HUES6 (cell line): ENCODE measurements around the gene IFNL3.

ENCODE experiments used
- H3K27ac ChIP-seq: 2 replicates; pipeline ENCODE4 v1.7.0; 2013; ENCODE audit warnings: low read depth, mild to moderate bottlenecking, low read length, inconsistent platforms
- H3K27me3 ChIP-seq: 2 replicates; pipeline ENCODE4 v1.6.1; 2013; ENCODE audit warnings: low read length; ENCODE audit not compliant: control insufficient read depth, insufficient read depth
- H3K36me3 ChIP-seq: 2 replicates; pipeline ENCODE4 v1.6.1; 2013; ENCODE audit warnings: low read length; ENCODE audit not compliant: control insufficient read depth, insufficient read depth
- H3K4me1 ChIP-seq: 2 replicates; pipeline ENCODE4 v1.6.1; 2013; ENCODE audit warnings: low read length; ENCODE audit not compliant: control insufficient read depth, insufficient read depth
- H3K4me3 ChIP-seq: 2 replicates; pipeline ENCODE4 v1.5.1; 2013; ENCODE audit warnings: low read depth, low read length
- H3K9ac ChIP-seq: one replicate; pipeline ENCODE4 v1.6.1; 2013; ENCODE audit warnings: mild to moderate bottlenecking, low read length
- H3K9me3 ChIP-seq: 2 replicates; pipeline ENCODE4 v1.6.1; 2013; ENCODE audit warnings: low read depth, low read length; ENCODE audit not compliant: control insufficient read depth, insufficient read depth

Gene IFNL3

DNA sequence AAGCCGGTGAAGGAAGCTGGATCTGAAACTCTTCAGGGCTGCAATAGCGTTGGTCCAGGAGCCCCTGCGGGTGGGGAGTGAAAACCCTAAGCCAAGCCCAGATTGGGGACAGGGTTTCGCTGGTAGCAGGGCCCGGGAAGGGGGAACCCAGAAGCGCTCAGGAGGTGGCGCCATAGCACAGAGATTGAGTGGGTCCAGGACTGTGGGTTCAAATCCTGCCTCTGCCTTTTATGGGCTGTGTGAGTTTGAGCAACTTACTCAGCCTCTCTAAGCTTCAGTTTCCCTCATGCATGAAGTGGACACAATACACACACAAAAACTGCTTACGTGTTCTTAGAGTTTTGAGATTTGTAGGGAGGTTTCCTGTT is 32.4 kb downstream of the IFNL3 start:
- no peaks in the 10 kb centered on the region for H3K4me1 ChIP-seq
- H3K4me3 ChIP-seq: no peak overlapping the region
- H3K36me3 ChIP-seq: no peaks in the 10 kb centered on the region
- H3K27ac ChIP-seq: no peak overlapping the region
- no peak overlapping the region for H3K9ac ChIP-seq
- H3K9me3 ChIP-seq: 0 out of 2 replicates have a peak, but pooled peaks cover 6% of the 10 kb centered on the region
- H3K27me3 ChIP-seq: peaks cover 7% of the 10 kb centered on the region; the same call in 1 of the 2 replicates

DNA sequence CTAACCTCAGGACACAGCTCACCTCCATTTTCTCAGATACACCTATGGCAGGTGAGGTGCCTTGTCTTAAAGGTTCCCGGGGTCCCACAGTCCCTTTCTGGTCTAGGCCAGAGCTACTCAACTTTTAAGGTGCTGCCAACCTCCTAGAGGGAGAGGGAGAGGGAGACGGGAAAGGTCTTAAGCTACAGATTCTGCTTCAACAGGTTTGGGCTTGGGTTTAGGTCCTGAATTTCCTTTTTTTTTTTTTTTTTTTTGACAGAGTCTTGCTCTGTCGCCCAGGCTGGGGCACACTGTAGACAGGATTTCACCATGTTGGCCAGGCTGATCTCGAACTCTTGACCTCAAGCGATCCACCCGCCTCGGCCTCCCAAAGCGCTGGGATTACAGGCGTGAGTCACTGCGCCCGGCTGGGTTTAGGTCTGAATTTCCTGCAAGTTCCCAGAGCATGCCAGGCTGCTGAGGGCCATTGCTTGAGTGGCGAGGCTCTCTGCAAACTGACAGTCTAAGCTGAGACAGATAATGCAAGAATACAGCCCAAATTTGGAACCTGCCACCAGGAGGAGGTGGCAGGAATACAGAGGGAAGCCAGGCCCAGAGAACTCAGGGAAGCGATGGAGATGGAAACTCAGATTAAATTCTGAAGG is 33.0 kb downstream of the IFNL3 start:
- Histone ChIP-seq H3K9ac (no peak overlapping the region), H3K27me3 (peaks cover 7% of the 10 kb centered on the region; the same call in 1 of the 2 replicates), H3K27ac (no peak overlapping the region), H3K36me3 (no peaks in the 10 kb centered on the region), H3K4me3 (no peak overlapping the region), H3K4me1 (no peaks in the 10 kb centered on the region), H3K9me3 (0 out of 2 replicates have a peak, but pooled peaks cover 3% of the 10 kb centered on the region)

DNA sequence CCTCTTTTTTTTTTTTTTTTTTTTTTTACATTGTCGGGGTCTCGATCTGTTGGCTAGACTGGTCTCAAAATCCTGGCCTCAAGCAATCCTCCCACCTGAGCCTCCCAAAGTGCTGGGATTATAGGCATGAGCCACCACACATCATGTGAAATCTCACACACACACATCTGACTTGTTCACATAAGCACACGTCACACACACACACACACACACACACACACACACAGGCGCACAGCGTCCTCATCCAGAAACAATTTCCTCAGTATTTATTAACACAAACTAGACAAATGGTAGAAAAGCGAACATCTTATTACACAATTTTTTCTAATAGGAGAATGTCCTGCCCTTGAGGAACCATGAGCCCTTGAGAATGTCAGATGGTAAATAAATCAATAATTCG is 35.6 kb downstream of the IFNL3 start:
- no peak overlapping the region for H3K4me3 ChIP-seq
- H3K9me3 ChIP-seq: no peaks in the 10 kb centered on the region
- H3K9ac ChIP-seq: no peak overlapping the region
- H3K27me3 ChIP-seq: peaks cover 25% of the 10 kb centered on the region
- no peaks in the 10 kb centered on the region for H3K36me3 ChIP-seq
- H3K27ac ChIP-seq: no peak overlapping the region
- H3K4me1 ChIP-seq: no peaks in the 10 kb centered on the region

DNA sequence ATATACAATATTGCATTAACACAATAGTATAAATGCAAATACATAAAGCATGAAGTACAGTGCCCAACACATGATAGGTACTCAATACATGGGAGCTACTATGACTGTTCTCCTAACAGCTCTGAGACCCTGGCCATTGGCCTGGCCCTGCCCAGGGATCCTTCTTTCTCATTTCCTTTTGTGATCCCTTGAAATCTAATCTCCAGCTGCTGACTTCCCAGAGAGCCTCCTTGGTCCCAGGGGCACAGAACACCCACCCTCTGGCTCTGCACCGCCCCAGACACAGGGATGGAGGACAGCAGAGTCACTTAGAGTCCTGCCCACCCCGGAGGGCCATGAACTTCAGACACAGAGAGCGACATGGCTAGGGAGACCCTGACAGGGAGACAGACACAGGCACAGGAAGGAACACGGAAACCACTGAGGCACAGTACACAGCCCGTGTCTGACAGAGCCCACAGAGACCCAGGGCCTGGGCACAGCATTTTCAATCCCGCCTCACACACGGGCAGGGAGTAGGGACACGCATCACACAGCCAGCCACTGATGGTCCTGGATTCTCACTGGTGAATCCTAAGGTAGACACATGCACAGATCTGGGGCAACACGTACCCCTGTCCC is 36.5 kb downstream of the IFNL3 start:
- H3K27me3 ChIP-seq: peaks cover 34% of the 10 kb centered on the region
- no peak overlapping the region for H3K27ac ChIP-seq
- no peak overlapping the region for H3K9ac ChIP-seq
- H3K4me3 ChIP-seq: no peak overlapping the region
- H3K9me3 ChIP-seq: no peaks in the 10 kb centered on the region
- H3K36me3 ChIP-seq: no peaks in the 10 kb centered on the region
- H3K4me1 ChIP-seq: no peaks in the 10 kb centered on the region

DNA sequence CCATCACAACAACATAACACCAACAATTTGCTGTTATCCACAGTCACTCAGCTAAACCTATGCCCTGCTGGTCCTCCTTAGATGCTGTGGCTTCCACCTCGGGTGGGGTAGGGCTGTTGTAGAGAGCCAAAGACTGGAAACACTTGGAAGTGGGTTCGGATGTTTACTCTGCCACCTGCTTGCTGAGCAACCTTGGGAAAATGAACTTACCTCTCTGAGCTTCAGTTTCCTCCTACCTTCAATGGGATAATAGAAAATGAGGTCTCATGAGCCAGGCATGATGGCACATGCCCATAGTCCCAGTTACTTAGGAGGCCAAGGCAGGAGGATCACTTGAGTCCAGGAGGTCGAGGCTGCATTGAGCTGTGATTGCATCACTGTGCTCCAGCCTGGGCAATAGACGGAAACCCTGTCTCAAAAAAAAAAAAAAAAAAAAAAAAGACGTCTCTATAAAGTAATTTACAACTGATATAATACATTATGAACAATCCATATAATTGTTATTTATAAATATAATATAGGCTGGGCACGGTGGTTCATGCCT is 37.4 kb downstream of the IFNL3 start:
- Histone ChIP-seq H3K4me3 (no peak overlapping the region), H3K9ac (no peak overlapping the region), H3K36me3 (no peaks in the 10 kb centered on the region), H3K27me3 (peaks cover 43% of the 10 kb centered on the region), H3K9me3 (no peaks in the 10 kb centered on the region), H3K4me1 (no peaks in the 10 kb centered on the region), H3K27ac (no peak overlapping the region)

DNA sequence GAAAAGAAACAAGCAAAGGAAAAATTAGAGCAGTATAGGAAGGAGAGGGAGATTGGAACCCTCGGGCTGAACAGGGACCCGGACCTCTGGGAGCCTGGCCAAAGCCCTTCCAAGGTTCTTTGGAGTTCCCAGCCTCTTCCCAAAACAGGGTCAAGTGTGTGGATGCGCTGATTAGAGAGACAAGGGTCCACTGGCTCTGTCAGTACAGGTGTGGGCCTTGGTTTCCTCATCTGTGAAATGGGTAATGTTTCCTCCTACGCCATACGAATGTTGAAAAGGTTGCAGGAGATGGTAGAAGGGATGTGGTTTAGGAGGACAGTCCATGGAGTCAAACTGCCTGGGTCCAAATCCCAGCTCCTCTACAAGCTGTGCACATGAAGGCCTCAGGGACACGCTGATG is 38.7 kb downstream of the IFNL3 start:
- Histone ChIP-seq H3K4me3 (no peak overlapping the region), H3K36me3 (no peaks in the 10 kb centered on the region), H3K9me3 (no peaks in the 10 kb centered on the region), H3K4me1 (no peaks in the 10 kb centered on the region; the same call in 1 of the 2 replicates), H3K27me3 (peaks cover 48% of the 10 kb centered on the region), H3K9ac (no peak overlapping the region), H3K27ac (no peak overlapping the region)

DNA sequence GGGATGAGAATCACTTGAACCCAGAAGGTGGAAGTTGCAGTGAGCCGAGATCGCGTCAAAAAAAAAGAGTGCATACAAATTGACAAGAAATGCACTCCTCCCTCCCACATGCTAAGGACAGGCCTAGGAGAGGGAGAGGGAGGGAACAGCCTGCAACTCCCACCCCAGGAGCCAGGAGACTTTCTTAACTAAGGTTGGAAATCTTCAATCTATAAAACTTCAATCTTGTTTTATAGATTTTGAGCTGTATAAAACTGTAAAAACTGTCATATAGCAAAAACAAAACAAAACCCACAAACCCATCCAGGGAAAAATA is 39.4 kb downstream of the IFNL3 start:
- Histone ChIP-seq H3K36me3 (no peaks in the 10 kb centered on the region), H3K4me1 (no peaks in the 10 kb centered on the region; the same call in 1 of the 2 replicates), H3K4me3 (no peak overlapping the region), H3K27me3 (peaks cover 55% of the 10 kb centered on the region), H3K9me3 (no peaks in the 10 kb centered on the region), H3K27ac (no peak overlapping the region), H3K9ac (no peak overlapping the region)

DNA sequence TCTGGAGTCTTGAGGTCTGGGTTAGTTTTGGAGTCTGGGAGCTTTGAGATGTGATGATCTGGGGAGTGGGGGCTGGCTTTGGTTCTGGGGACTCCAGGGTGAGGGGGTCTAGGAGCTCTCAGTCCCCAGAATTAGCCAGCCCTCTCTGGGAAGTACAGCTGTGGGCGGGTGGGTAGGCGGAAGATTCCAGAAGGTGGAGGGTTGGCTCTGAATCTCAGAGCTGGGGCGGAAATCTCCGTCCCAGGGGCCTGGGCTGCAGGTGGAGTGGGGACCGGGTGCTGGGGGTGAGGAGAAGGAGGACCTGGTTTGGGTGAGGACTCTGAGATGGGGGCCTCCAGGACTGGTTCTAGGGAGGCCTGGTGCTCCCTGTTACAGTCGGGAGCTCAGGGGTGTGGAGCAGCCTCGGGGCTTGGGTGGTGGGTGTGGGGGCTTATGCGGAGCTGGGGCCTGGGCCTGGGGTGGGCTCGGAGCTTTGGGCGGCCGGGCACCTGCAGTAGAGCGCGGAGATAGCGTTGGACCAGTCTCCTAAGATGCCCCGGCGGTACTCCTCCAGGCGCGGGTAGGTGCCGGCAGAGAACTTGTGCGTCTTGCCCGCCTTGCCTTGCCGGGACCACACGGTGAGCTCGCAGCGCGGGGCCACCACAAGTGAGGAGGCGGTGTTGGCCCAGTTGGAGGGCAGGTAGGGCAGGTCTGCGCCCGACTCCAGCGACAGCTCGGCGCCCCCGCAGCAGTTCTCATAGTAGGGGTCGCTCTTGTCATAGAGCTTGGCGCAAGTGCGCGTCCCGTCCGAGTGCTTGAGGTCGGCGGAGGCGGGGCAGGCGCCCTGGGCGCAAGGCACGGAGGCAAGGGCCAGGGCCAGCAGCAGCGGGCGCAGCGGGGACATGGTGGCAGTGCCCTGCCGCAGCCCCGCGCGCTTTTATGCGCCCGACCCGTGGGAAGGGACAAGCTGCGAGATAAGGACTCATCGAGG is 41.1 kb downstream of the IFNL3 start, which contains the start of gene SYCN:
SYCN (minus strand) TSS at position 892 of the 970 bp plus-strand sequence; CDS start at position 883, 9 bp downstream.
- no peaks in the 10 kb centered on the region for H3K9me3 ChIP-seq
- H3K27me3 ChIP-seq: peaks cover 69% of the 10 kb centered on the region
- H3K36me3 ChIP-seq: no peaks in the 10 kb centered on the region
- H3K4me1 ChIP-seq: peaks cover 5% of the 10 kb centered on the region; the same call in 1 of the 2 replicates
- no peak within 1 kb of the TSS for H3K9ac ChIP-seq
- H3K27ac ChIP-seq: no peak within 1 kb of the TSS
- peak within 1 kb of the TSS; percentile 42 for H3K4me3 ChIP-seq

DNA sequence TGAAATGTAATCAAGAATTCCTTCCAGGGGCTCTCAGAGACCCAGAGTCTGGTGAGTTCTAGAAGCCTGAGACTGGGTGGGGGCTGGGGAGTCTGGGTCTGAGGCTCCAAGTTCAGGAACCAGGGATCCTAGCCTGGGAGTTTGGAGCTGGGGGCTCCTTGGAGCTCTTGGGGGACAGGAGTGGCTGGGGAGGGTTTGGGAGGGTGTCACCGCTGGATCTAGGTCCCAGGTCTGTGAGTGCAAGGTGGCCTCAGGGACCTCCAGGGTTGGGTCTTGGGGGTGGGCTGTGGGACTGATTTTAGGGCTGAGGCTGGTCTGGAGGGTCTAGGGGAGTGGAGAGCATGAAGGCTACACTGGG is 41.8 kb downstream of the IFNL3 start:
- Histone ChIP-seq H3K27ac (no peak overlapping the region), H3K27me3 (peaks cover 70% of the 10 kb centered on the region), H3K4me1 (peaks cover 5% of the 10 kb centered on the region; the same call in 1 of the 2 replicates), H3K9ac (no peak overlapping the region), H3K9me3 (no peaks in the 10 kb centered on the region), H3K4me3 (no peak overlapping the region), H3K36me3 (no peaks in the 10 kb centered on the region)

DNA sequence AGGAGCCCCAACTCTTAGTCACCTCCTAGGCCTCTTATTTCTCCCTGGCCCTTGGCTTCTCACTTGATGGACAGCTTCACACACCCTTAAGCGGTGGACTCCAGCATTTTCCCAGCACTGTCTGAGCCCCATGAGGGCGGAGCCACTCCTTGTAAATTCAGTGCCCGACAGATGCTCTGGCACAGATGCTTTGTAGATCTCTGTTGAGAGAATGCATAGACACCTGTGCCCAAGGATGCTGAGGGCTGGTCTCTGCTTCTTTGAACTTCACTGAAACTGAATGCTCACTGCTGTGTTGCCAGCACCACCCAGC is 44.0 kb downstream of the IFNL3 start:
- H3K27ac ChIP-seq: no peak overlapping the region
- no peaks in the 10 kb centered on the region for H3K36me3 ChIP-seq
- no peaks in the 10 kb centered on the region for H3K9me3 ChIP-seq
- H3K4me1 ChIP-seq: peaks cover 12% of the 10 kb centered on the region
- no peak overlapping the region for H3K4me3 ChIP-seq
- no peak overlapping the region for H3K9ac ChIP-seq
- peaks cover 87% of the 10 kb centered on the region for H3K27me3 ChIP-seq
